RWPE2 (cell line): ENCODE results near the gene FTSJ3.
"Not testable (repeated sequence)": the region's sequence is repeated elsewhere in the genome, so short reads cannot be mapped to it uniquely, and the experiment has no call there.

ENCODE experiments used
- ATAC-seq: fragments of 200-7000 bp; cut with Tn5 transposase; 3 replicates; pipeline ENCODE4 v1.9.1; 2021; ENCODE audit warnings: low read depth
- DNase-seq: peaks from one replicate; pipeline ENCODE4 v3.0.0-alpha.2; 2020; ENCODE audit warnings: low spot score
- H3K27ac ChIP-seq: fragments of 450-650 bp; 2 replicates; pipeline ENCODE4 v1.5.1; 2017; ENCODE audit warnings: mild to moderate bottlenecking; ENCODE audit not compliant: poor library complexity, severe bottlenecking
- H3K27me3 ChIP-seq: fragments of 250-450 bp; sonication (Bioruptor Pico); 2 replicates; pipeline ENCODE4 v1.5.1; 2021; ENCODE audit warnings: mild to moderate bottlenecking, moderate library complexity; ENCODE audit not compliant: insufficient read depth, poor library complexity, severe bottlenecking
- H3K36me3 ChIP-seq: fragments of 250-450 bp; sonication (Bioruptor Pico); 2 replicates; pipeline ENCODE4 v1.5.1; 2020; ENCODE audit warnings: low read depth, mild to moderate bottlenecking, moderate library complexity
- H3K4me1 ChIP-seq: fragments of 250-450 bp; sonication (Bioruptor Pico); 2 replicates; pipeline ENCODE4 v1.5.1; 2021; ENCODE audit warnings: mild to moderate bottlenecking, moderate library complexity; ENCODE audit not compliant: insufficient read depth, poor library complexity, severe bottlenecking
- H3K4me3 ChIP-seq: fragments of 250-450 bp; sonication (Bioruptor Pico); 2 replicates; pipeline ENCODE4 v1.5.1; 2021; ENCODE audit warnings: mild to moderate bottlenecking, moderate library complexity; ENCODE audit not compliant: severe bottlenecking
- H3K9me3 ChIP-seq: fragments of 250-450 bp; sonication (Bioruptor Pico); 2 replicates; pipeline ENCODE4 v1.5.1; 2021; ENCODE audit warnings: mild to moderate bottlenecking, moderate library complexity; ENCODE audit not compliant: severe bottlenecking
- TF ChIP-seq, protein P1 (sequence below): fragments of 450-650 bp; IDR thresholded peaks from one replicate; pipeline ENCODE4 v1.5.1; 2017; ENCODE audit warnings: mild to moderate bottlenecking, moderate library complexity; ENCODE audit not compliant: poor library complexity, severe bottlenecking

The FTSJ3 gene

DNA sequence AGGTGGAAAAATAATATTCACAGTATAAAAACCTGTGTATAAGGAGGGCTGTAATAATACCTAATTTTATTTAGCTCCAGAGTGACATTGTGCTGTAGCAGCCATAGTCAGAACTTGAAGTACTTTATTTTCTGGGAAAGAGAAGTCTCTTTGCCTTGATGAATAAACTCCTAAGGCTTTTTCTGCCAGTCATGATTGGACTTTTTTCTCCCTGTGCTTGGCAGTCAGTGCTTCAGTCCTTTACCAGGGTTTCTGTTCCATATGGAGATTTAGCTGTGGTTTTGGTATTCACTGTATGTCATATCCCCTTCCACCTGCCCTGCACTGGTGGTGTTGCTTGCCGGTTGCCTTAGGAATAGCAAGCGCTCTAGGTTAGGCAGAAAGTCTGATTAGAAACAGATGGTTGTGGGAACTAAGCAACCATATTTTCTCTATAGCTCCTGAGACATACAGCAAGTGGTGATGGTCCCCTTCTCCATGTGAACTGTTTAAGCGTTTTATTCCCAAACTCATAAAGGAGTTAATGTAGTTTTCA lies 28.8 kb downstream of the FTSJ3 start:
- ATAC-seq (no peak), DNase-seq (no peak)
- no peak overlapping the region for H3K27ac ChIP-seq
- H3K4me3 ChIP-seq: no peak overlapping the region
- peaks cover 100% of the 10 kb centered on the region for H3K36me3 ChIP-seq
- no peaks in the 10 kb centered on the region for H3K9me3 ChIP-seq
- no peaks in the 10 kb centered on the region for H3K27me3 ChIP-seq
- H3K4me1 ChIP-seq: no peaks in the 10 kb centered on the region
- TF ChIP-seq, protein P1, sequence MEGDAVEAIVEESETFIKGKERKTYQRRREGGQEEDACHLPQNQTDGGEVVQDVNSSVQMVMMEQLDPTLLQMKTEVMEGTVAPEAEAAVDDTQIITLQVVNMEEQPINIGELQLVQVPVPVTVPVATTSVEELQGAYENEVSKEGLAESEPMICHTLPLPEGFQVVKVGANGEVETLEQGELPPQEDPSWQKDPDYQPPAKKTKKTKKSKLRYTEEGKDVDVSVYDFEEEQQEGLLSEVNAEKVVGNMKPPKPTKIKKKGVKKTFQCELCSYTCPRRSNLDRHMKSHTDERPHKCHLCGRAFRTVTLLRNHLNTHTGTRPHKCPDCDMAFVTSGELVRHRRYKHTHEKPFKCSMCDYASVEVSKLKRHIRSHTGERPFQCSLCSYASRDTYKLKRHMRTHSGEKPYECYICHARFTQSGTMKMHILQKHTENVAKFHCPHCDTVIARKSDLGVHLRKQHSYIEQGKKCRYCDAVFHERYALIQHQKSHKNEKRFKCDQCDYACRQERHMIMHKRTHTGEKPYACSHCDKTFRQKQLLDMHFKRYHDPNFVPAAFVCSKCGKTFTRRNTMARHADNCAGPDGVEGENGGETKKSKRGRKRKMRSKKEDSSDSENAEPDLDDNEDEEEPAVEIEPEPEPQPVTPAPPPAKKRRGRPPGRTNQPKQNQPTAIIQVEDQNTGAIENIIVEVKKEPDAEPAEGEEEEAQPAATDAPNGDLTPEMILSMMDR: no peak

DNA sequence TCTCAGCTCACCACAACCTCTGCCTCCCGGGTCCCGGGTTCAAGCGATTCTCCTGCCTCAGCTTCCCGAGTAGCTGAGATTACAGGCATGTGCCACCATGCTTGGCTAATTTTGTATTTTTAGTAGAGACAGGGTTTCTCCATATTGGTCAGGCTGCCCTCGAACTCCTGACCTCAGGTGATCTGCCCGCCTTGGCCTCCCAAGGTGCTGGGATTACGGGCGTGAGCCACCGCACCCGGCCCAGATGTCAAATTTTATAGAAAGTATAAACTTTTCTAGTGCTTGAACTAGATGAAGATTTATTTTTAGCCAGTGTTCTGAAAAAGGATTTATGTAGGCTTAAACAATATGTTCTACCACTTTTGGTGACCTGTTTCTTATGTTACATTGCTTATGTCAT lies 31.1 kb downstream of the FTSJ3 start:
- DNase-seq, H3K4me3 ChIP-seq, H3K27me3 ChIP-seq, H3K27ac ChIP-seq, H3K9me3 ChIP-seq, ATAC-seq: not testable (repeated sequence)
- H3K4me1 ChIP-seq: peaks cover 13% of the 10 kb centered on the region
- peaks cover 100% of the 10 kb centered on the region for H3K36me3 ChIP-seq

DNA sequence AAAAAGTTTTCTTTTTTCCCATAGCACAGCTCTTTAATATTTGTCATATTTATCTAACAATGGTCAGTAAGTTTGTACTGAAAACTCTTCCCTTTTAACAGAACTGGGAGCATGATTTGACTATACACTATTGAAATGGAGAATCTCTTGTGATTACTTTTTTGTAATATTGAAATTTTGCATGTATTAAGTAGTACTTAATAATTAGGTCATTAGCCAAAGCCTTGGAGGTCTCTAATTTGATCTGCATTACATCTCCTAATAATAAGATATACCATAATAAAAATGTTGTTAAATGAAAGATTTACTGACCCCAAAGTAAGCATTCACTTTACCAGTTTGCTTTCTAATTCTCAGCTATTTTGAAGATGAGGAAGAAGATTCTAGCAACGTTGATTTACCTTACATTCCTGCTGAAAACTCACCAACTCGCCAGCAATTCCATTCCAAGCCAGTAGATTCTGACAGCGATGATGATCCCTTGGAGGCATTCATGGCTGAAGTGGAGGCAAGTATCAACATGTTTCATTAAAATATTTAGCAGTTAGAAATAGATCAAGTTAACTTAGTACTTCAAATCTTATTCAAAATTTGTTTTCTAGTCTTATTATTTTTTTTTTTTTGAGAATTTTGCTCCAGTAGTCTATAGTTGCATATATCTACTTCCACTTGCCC lies 35.3 kb downstream of the FTSJ3 start:
- Histone ChIP-seq H3K4me3 (no peak overlapping the region), H3K9me3 (no peaks in the 10 kb centered on the region), H3K27me3 (no peaks in the 10 kb centered on the region), H3K27ac (peak overlapping the region; percentile 23), H3K36me3 (peaks cover 97% of the 10 kb centered on the region), H3K4me1 (peaks cover 19% of the 10 kb centered on the region)
- no peak for DNase-seq
- TF ChIP-seq, protein P1: no peak
- ATAC-seq: peak; percentile 46; the same call in 1 of the 3 replicates

DNA sequence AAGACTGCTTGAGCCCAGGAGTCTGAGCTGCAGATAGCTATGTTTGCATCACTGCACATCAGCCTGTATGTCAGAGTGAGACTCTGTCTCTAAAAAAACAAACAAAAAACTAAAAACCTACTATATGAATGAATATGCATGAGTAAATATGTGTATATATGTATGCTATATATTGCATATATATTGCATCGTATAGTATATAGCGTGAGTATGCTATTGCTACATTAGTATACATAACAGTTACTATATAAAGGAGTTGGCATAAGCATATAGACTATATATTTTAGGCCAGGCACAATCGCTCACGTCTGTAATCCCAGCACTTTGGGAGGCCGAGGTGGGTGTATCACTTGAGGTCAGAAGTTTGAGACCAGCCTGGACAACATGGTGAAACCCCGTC lies 37.4 kb downstream of the FTSJ3 start:
- no peaks in the 10 kb centered on the region for H3K9me3 ChIP-seq
- ATAC-seq (no peak), DNase-seq (no peak)
- no peak overlapping the region for H3K4me3 ChIP-seq
- peaks cover 40% of the 10 kb centered on the region for H3K4me1 ChIP-seq
- no peaks in the 10 kb centered on the region for H3K27me3 ChIP-seq
- TF ChIP-seq, protein P1: no peak
- H3K36me3 ChIP-seq: peaks cover 93% of the 10 kb centered on the region
- no peak overlapping the region for H3K27ac ChIP-seq

DNA sequence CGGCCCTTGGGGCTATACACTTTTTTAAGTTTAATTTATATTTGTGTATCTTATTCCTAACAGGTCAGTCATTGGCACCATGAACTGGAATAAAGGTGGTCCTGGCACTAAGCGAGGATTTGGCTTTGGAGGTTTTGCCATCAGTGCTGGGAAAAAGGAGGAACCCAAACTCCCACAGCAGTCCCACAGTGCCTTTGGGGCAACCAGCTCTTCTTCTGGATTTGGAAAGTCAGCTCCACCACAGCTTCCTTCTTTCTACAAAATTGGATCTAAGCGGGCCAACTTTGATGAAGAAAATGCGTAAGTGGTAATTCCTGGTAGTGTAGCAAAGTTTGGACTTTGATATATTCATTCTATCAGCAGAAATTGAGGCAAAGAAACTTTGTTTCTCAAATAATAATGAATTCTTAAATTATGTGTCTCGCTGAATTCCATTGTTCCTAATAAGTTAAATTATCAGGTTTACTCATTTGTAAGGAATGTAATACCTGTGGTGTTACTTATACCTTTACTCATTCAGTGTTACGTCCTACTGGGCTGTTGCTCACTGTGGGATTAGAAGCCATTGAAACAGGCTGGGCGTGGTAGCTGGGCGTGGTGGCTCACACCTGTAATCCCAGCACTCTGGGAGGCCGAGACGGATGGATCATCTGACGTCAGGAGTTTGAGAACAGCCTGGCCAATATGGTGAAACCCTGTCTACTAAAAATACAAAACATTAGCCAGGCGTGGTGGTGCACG lies 40.3 kb downstream of the FTSJ3 start:
- Histone ChIP-seq H3K36me3 (peaks cover 91% of the 10 kb centered on the region), H3K27me3 (no peaks in the 10 kb centered on the region), H3K9me3 (no peaks in the 10 kb centered on the region), H3K4me3 (no peak overlapping the region), H3K4me1 (peaks cover 51% of the 10 kb centered on the region), H3K27ac (peak overlapping the region; percentile 81)
- DNase-seq (peak; percentile 84), ATAC-seq (peak; percentile 91)
- TF ChIP-seq, protein P1: no peak
